ENCODE data around the gene MAJIN.

MAJIN gene, protein sequence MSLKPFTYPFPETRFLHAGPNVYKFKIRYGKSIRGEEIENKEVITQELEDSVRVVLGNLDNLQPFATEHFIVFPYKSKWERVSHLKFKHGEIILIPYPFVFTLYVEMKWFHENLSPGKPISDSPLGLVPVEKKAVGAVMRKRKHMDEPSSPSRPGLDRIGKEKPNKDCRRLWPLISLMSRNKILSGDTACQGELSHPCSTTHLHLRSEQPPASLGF

GRCh38 chr11:64971421-64972233 is at the start of gene MAJIN:
TSS of gene MAJIN (minus strand) at chr11:64972108. CDS start at chr11:64959405, 12,703 bp downstream.
- H3K27me3 ChIP-seq, result peaks cover 0 to 1% of the 10 kb centered on the region in 2 donors
- peaks cover 0 to 13% (median 9%) of the 10 kb centered on the region in 4 donors for H3K4me1 ChIP-seq
- peak; percentile 64 to 84 for DNase-seq
- no peak for TF ChIP-seq CTCF (IDR thresholded peaks at IDR 0.05)
- H3K36me3 ChIP-seq, result no peaks in the 10 kb centered on the region
- peak within 1 kb of the TSS in 1 of 2 donors; percentile 2 for H3K27ac ChIP-seq
- H3K9me3 ChIP-seq, result no peaks in the 10 kb centered on the region
- intact Hi-C loops (cut with DNase I; ENCODE audit: low total_unique reads), result no loop called here
- peak within 1 kb of the TSS; percentile 34 to 44 for H3K4me3 ChIP-seq

GRCh38 chr11:65021509-65021908 is 49.6 kb upstream of the MAJIN start:
- no peaks in the 10 kb centered on the region for H3K27me3 ChIP-seq
- no peaks in the 10 kb centered on the region for H3K9me3 ChIP-seq
- peaks cover 0 to 2% (median 0%) of the 10 kb centered on the region in 4 donors for H3K4me1 ChIP-seq
- intact Hi-C loops (cut with DNase I; ENCODE audit: low total_unique reads), result no loop called here
- no peak overlapping the region for H3K27ac ChIP-seq
- H3K36me3 ChIP-seq, result peaks cover 28 to 56% (median 40%) of the 10 kb centered on the region in 3 donors
- DNase-seq, result no peak
- TF ChIP-seq CTCF (IDR thresholded peaks at IDR 0.05), result no peak
- no peak overlapping the region for H3K4me3 ChIP-seq

- peaks cover 0 to 6% (median 0%) of the 10 kb centered on the region in 4 donors for H3K4me1 ChIP-seq
- H3K9me3 ChIP-seq, result no peaks in the 10 kb centered on the region
- TF ChIP-seq CTCF (IDR thresholded peaks at IDR 0.05), result no peak
- no peak overlapping the region for H3K4me3 ChIP-seq
- H3K36me3 ChIP-seq, result peaks cover 28 to 56% (median 40%) of the 10 kb centered on the region in 3 donors
- no peak for DNase-seq
- intact Hi-C loops (cut with DNase I; ENCODE audit: low total_unique reads), result no loop called here
- no peak overlapping the region for H3K27ac ChIP-seq
- H3K27me3 ChIP-seq, result no peaks in the 10 kb centered on the region
Observed at GRCh38 chr11:65021003-65021402, 49.1 kb upstream of the MAJIN start.

- intact Hi-C loops (cut with DNase I; ENCODE audit: low total_unique reads), result no loop called here
- Histone ChIP-seq H3K4me3 (no peak overlapping the region), H3K27ac (no peak overlapping the region), H3K9me3 (no peaks in the 10 kb centered on the region), H3K27me3 (no peaks in the 10 kb centered on the region), H3K36me3 (peaks cover 28 to 56% (median 40%) of the 10 kb centered on the region in 3 donors), H3K4me1 (peaks cover 0 to 13% (median 9%) of the 10 kb centered on the region in 4 donors)
- no peak for TF ChIP-seq CTCF (IDR thresholded peaks at IDR 0.05)
- DNase-seq, result no peak
Observed at GRCh38 chr11:65019824-65020223, 47.9 kb upstream of the MAJIN start.

GRCh38 chr11:65017937-65018336 is 46.0 kb upstream of the MAJIN start:
- DNase-seq, result no peak
- Histone ChIP-seq H3K27me3 (no peaks in the 10 kb centered on the region), H3K27ac (no peak overlapping the region), H3K4me1 (peaks cover 6 to 20% (median 16%) of the 10 kb centered on the region in 4 donors), H3K9me3 (no peaks in the 10 kb centered on the region), H3K4me3 (no peak overlapping the region), H3K36me3 (peaks cover 28 to 56% (median 40%) of the 10 kb centered on the region in 3 donors)
- intact Hi-C loops (cut with DNase I; ENCODE audit: low total_unique reads), result no loop called here
- no peak for TF ChIP-seq CTCF (IDR thresholded peaks at IDR 0.05)

Measured in tibial artery (tissue), 4 donors.